ENCODE data around the gene NDUFAF7.

NDUFAF7 gene

GRCh38 chr2:37262522-37262921, 31.1 kb downstream of the NDUFAF7 start:
- DNase-seq (ENCODE audit: low read depth), result no peak
- no peak for TF ChIP-seq CTCF (IDR thresholded peaks at IDR 0.05; ENCODE audit: low read depth, low read length, missing control alignments)
- H3K4me3 ChIP-seq (ENCODE audit: low read depth, low read length), result no peak overlapping the region

DNA sequence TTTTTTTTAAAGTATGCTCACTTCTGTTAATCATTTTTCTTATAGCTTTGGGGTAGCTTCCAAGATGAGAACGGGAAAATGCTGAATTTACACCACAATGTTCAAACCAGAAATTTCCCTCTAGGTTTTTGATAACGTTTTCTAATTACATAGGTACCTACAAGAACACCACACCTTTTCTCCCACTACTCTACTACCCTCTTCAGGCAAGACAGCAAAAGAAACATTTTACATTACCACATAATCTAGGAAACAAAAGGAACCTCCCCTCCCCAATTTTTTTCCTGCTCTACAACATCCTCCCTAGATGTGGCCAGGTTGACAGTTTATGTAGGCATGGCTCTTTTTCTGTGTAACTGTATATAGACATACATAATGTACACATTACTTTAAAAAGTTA, 32.4 kb downstream of the NDUFAF7 start:
- no peak for DNase-seq (ENCODE audit: low read depth)
- no peak for TF ChIP-seq CTCF (IDR thresholded peaks at IDR 0.05; ENCODE audit: low read depth, low read length, missing control alignments)
- no peak overlapping the region for H3K4me3 ChIP-seq (ENCODE audit: low read depth, low read length)

- DNase-seq (ENCODE audit: low read depth), result no peak
- no peak overlapping the region for H3K4me3 ChIP-seq (ENCODE audit: low read depth, low read length)
- TF ChIP-seq CTCF (IDR thresholded peaks at IDR 0.05; ENCODE audit: low read depth, low read length, missing control alignments), result no peak
Measured at GRCh38 chr2:37267685-37268084, 36.2 kb downstream of the NDUFAF7 start.

DNA sequence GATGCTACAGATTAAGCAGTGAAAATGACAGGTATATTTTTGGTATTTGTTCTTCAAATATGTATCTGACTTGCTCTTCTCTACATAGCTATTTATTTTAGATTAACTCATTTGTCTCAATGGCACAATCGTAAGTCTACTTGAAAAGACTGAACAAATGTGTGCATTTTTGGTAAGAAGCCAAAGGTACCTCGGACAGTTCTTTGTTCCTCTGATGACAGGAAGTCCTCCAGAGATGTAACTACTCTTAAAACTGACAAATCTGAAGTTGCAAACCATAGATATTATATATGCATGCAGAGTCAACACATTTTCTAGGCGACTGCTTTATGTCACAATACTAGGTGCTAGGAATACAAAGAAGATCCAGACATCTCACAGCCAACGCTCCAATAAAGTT, 36.7 kb downstream of the NDUFAF7 start:
- no peak for DNase-seq (ENCODE audit: low read depth)
- TF ChIP-seq CTCF (IDR thresholded peaks at IDR 0.05; ENCODE audit: low read depth, low read length, missing control alignments), result no peak

GRCh38 chr2:37271376-37272067, 40.1 kb downstream of the NDUFAF7 start:
- H3K4me3 ChIP-seq (ENCODE audit: low read depth, low read length), result no peak overlapping the region
- no peak for TF ChIP-seq CTCF (IDR thresholded peaks at IDR 0.05; ENCODE audit: low read depth, low read length, missing control alignments)
- no peak for DNase-seq (ENCODE audit: low read depth)

More for the DNA sequence above, 36.7 kb downstream of the NDUFAF7 start:
- no peak overlapping the region for H3K4me3 ChIP-seq (ENCODE audit: low read depth, low read length)

DNA sequence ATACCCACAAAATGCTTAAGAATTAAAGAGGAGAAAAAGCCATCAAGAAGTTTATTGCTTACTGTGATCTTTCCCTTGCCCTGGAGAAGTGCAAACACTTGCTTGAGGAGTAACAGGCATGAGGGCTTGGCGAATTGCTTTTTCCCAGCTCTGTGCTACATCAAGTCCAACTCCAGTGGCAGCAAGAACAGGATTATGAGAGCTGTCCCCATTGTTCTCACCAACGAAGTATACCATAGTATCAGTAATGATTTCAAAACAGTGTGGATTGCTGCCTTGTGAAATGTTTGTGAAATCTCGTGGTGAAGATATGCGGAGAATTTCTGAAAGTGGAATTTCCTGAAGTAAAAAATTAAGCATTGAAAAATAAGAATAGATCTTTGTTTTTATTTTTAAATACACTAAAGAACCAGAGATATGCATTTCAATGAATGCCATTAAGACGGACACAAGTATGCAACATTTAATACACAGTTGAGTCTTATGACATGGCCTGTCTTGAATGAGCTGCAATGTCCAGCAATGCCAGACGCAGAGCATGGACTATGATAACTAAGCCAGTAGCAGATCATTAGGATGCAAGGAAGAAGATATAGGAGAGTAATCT, 43.0 kb downstream of the NDUFAF7 start:
- H3K4me3 ChIP-seq (ENCODE audit: low read depth, low read length), result no peak overlapping the region
- TF ChIP-seq CTCF (IDR thresholded peaks at IDR 0.05; ENCODE audit: low read depth, low read length, missing control alignments), result no peak
- no peak for DNase-seq (ENCODE audit: low read depth)

DNA sequence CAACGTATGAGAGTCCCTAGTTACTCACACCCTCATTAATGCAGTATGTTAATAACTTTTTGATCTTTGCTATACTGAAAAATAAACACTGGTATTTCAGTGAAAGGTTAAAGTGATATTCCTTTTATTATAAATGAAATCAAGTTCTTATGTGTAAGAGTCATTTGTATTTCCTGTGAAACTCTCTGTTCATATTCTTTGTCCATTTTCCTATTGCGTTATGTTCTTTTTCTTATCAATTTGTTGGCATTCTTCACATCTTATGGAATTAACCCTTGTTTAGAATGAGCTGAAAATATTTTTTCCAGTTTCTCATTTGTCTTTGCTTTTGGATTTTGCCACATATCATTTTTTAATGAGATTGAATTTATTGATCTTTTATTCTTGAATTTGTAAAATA, 44.8 kb downstream of the NDUFAF7 start:
- TF ChIP-seq CTCF (IDR thresholded peaks at IDR 0.05; ENCODE audit: low read depth, low read length, missing control alignments), result no peak
- DNase-seq (ENCODE audit: low read depth), result no peak
- no peak overlapping the region for H3K4me3 ChIP-seq (ENCODE audit: low read depth, low read length)

Measured in GM12864 (cell line).